HL-60 (cell line): ENCODE measurements around the gene UCP3.

Experiments
- POLR2AphosphoS5 ChIP-seq: IDR thresholded peaks from 2 replicates; pipeline ENCODE4 v1.6.1; 2012; ENCODE audit warnings: low read depth
- TF ChIP-seq, protein P1 (sequence below): IDR thresholded peaks from one replicate; pipeline ENCODE4 v1.5.1; 2011; ENCODE audit warnings: low read length, control low read depth, inconsistent platforms; ENCODE audit not compliant: insufficient read depth

DNA sequence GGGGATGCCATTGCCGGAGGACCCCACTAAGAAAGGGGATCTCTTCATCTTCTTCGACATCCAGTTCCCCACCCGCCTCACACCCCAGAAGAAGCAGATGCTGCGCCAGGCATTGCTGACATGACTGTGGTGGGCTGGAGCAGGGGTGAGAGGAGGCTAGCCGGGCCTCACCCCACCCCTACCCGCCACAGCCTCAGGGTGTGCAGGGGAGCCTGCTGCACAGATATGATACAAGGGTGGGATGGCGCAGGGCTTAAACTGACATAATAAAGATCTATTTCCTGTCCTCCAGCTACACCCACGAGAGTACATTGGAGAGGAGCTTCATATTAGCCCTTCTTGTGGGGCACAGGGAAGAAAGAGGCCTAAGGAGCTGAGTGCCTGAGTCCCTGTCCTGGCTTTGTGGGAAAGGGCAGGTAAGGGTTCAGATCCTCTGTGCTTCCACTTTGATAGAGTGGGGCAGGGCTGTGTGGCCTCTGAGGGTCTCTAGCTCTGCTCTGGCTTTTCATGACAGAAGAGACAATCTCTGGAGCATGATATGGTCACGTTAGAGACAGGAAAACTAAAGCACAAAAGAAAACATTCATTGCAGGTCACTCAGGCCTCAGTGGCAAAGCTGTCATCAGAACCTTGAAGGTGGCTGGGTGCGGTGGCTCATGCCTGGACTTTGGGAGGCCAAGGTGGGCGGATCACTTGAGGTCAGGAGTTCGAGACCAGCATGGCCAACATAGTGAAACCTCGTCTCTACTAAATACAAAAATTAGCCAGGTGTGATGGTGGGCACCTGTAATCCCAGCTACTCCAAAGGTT, 38.7 kb downstream of the UCP3 start:
- TF ChIP-seq, protein P1, sequence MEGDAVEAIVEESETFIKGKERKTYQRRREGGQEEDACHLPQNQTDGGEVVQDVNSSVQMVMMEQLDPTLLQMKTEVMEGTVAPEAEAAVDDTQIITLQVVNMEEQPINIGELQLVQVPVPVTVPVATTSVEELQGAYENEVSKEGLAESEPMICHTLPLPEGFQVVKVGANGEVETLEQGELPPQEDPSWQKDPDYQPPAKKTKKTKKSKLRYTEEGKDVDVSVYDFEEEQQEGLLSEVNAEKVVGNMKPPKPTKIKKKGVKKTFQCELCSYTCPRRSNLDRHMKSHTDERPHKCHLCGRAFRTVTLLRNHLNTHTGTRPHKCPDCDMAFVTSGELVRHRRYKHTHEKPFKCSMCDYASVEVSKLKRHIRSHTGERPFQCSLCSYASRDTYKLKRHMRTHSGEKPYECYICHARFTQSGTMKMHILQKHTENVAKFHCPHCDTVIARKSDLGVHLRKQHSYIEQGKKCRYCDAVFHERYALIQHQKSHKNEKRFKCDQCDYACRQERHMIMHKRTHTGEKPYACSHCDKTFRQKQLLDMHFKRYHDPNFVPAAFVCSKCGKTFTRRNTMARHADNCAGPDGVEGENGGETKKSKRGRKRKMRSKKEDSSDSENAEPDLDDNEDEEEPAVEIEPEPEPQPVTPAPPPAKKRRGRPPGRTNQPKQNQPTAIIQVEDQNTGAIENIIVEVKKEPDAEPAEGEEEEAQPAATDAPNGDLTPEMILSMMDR: no peak
- TF ChIP-seq POLR2AphosphoS5: peak; percentile 60; the same call in 1 of the 2 replicates
